ENCODE data around the gene DIP2C. TPM values are rescaled to one million over a fixed set of nuclear protein-coding genes. Genes with fewer than 3 reads are reported as not detected.
"Not testable (repeated sequence)": the region's sequence is repeated elsewhere in the genome, so short reads cannot be mapped to it uniquely, and the experiment has no call there.

The DIP2C gene
- total RNA-seq, 2 experiments from 2014 or later: 2.0 to 2.3 TPM

DNA sequence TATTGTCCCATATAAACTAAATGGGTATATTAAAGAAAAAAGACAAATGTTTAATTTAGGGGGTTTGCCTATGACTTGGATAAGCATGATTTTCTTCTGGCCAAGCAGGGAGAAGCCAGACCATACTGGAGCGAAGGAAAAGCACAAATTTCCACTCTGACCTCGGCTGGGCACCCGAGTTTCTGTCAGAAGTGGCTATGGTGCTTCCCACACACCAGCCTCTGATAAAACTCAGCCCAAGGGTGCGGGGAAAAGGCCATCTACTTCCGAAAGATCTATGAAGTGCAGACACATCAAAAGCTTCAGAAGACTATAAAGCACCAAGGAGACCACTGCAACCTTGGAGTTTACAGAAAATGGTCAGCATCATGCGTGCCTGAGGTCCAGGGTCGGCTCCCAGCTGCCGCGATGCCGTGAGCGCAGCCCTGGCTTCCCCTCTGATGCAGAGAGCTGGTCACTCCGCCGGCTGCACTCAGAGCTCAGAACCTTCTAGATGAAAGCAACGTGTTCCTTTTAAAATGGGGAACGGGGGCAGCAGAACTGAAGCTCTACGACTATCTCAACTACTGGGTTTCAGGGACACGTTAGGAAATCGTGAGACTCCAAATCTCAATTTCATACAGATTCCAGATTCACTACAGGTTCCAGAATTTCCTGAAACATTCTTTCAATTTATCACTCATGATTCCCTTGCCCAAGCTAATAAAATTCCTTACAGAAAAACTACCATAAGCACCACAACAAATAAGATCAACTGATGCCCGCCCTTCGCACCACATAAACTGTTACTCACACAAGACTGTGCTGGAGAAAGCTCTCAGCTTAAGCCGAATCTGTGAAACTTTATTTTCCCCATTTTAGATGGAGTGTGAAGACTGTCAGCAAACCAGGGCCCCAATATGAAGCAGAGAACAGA lies 84.5 kb downstream of the DIP2C start:
- CTCF ChIA-PET: no interaction called here
- DNase-seq: no peak
- Mint-ChIP-seq H3K4me3 (no peak overlapping the region), H3K36me3 (ENCODE audit: low read depth) (no peaks in the 10 kb centered on the region), H3K27ac (no peak overlapping the region), H3K27me3 (no peaks in the 10 kb centered on the region), H3K9me3 (no peaks in the 10 kb centered on the region), H3K4me1 (no peaks in the 10 kb centered on the region)
- POLR2A ChIA-PET: no interaction called here

DNA sequence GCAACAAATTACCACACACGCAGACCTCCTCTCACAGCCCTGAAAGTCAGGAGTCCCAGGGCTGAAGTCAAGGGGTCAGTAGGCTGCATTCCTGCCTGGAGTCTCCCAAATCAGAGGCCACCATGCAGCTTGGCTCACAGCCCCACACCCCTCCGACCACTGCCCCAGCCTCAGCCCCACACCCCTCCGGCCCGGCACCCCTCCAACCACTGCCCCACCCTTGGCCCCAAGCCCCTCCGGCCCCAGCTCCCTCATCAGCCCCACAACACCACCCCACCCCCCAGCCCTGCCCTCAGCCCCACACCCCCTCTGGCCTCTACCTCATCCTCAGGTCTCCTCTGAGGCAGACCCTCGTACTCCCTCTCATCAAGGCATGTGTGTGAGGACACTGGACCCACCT lies 85.7 kb downstream of the DIP2C start:
- CTCF ChIA-PET: no interaction called here
- H3K9me3 Mint-ChIP-seq: no peaks in the 10 kb centered on the region
- no peaks in the 10 kb centered on the region for H3K36me3 Mint-ChIP-seq (ENCODE audit: low read depth)
- DNase-seq: no peak
- H3K27me3 Mint-ChIP-seq: no peaks in the 10 kb centered on the region
- no peak overlapping the region for H3K4me3 Mint-ChIP-seq
- POLR2A ChIA-PET: no interaction called here
- no peak overlapping the region for H3K27ac Mint-ChIP-seq
- H3K4me1 Mint-ChIP-seq: no peaks in the 10 kb centered on the region

DNA sequence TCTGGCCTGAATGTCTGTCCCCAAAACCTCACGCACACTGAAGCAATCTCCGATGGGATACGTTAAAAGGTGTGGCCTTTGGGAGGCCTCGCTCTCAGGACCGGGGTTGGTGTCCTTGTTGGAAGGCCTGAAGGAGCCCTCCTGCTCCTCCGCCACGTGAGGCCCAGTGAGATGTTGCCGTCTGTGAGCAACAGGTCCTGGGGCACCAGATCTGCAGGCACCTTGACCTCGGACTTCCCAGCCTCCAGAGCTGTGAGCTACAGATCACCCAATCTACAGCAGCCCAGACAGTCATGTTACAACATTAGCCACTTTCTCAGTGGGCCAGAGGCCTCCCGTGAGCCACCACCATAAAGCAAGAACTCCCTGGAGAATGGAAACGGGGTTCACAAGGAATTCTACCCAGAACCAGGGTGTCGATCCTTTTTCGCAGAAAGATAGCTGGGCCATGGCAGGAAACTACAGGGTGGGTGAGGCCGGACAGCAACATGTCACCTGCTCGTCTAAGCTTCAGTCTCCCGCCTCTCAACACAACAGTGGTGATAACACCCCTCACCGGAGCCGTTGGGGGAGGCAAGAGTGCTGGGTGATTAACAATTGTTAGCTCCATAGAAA lies 87.0 kb downstream of the DIP2C start:
- CTCF ChIA-PET: interaction anchor here (0.6 kb wide), 1 partner anchor 9 kb away, joined by 3 read pairs; no protein-coding TSS in a partner anchor
- no peak for DNase-seq
- no peaks in the 10 kb centered on the region for H3K4me1 Mint-ChIP-seq
- H3K27ac Mint-ChIP-seq: no peak overlapping the region
- no peaks in the 10 kb centered on the region for H3K27me3 Mint-ChIP-seq
- H3K9me3 Mint-ChIP-seq: no peaks in the 10 kb centered on the region
- H3K36me3 Mint-ChIP-seq (ENCODE audit: low read depth): no peaks in the 10 kb centered on the region
- POLR2A ChIA-PET: interaction anchor here (0.6 kb wide), 1 partner anchor 1691 kb away, joined by 3 read pairs; no protein-coding TSS in a partner anchor
- no peak overlapping the region for H3K4me3 Mint-ChIP-seq

DNA sequence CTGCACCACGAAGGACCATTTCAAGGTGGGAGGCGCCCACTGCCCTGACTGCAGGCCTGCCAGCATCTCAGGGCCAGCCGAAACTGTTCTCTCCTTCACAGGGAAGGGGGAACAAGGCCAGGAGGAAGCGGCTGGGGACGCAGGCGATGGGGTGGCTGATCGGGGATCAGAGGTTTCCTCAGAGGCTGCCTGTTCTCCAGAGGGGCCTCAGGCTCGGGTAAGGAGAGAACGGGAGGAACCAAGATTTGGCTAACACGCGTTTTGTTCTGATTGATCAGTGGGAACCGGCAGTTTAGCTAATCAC lies 87.9 kb downstream of the DIP2C start:
- Mint-ChIP-seq H3K4me3 (no peak overlapping the region), H3K27ac (no peak overlapping the region), H3K9me3 (no peaks in the 10 kb centered on the region), H3K36me3 (ENCODE audit: low read depth) (no peaks in the 10 kb centered on the region), H3K27me3 (no peaks in the 10 kb centered on the region), H3K4me1 (no peaks in the 10 kb centered on the region)
- ChIA-PET POLR2A (no interaction called here), CTCF (no interaction called here)
- no peak for DNase-seq

DNA sequence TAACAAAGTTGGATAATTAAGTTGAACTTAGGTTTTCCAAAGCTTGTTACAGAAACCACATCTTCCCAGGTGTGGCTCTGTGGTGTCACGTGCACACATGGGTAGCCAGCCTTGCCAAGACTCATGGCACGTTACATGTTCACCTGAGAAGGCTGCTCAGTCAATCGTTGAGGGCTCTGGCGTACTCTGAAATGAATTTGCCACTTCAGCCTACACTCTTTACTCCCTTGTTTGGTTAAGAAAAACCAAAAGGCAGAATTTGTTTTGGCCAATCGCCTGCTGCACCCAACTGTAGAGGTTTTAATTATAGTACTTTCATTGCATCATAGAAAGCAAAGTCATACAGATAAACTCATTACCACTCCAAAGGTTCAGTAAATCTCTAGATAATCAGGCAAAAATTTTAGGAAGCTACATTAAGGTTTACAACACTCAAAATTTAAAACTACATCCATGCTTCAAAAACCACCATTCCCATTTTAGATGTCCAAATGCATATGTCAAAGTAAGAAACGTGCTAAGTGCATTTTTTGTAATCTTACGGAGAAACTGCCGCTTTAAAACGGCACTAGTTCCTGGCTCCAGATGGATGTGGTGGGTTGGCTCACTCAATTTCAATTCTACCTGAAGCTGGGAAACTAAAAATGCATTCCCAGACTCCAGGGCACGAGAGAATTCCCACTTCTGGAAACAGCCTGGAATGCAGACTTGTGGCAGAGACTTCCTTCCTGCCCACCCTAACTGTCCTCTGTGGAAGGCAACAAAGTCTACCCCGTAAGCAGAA lies 88.4 kb downstream of the DIP2C start:
- no peak overlapping the region for H3K27ac Mint-ChIP-seq

DNA sequence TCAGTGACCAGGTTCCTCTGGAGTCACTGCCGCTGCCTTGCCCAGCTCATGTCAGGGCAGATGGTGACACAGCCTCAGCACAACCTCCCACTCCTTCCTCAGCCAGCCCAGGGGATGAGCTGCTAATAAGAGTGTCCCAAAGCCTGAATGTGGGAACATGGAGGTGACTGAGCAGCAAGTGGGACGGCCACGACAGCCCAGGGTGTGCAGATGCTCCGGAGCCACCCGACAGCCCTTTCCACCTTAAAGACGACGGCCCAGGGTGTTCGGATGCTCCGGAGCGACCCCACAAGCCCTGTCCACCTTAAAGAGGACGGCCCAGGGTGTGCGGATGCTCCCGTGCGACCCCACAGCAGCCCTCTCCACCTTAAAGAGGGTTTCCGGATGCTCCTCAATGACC lies 89.2 kb downstream of the DIP2C start:
- CTCF ChIA-PET: no interaction called here
- no peaks in the 10 kb centered on the region for H3K4me1 Mint-ChIP-seq

More for the DNA sequence above, 88.4 kb downstream of the DIP2C start:
- POLR2A ChIA-PET: no interaction called here
- no peak for DNase-seq
- Mint-ChIP-seq H3K4me1 (no peaks in the 10 kb centered on the region), H3K9me3 (no peaks in the 10 kb centered on the region), H3K4me3 (no peak overlapping the region), H3K36me3 (ENCODE audit: low read depth) (no peaks in the 10 kb centered on the region), H3K27me3 (no peaks in the 10 kb centered on the region)
- CTCF ChIA-PET: no interaction called here

DNA sequence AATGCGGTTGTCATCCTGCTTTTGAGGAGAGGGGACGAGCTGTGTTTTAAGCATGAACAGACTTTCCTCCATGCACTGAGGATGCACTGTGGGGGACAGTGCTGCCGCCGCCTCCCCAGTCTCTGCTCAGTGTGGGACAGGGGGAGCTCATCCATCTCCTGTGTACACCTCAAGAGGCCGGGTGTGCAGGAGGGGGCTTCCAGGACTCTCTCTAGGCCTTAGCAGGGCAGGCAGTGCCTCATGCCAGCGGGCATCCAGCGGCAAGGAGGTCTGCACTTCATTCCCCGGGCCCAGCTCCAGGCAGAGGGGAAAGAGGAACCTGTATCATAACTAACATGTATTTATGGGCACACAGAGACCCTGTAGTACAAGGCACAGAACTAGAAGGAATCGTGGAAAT lies 89.7 kb downstream of the DIP2C start:
- DNase-seq: no peak
- no peaks in the 10 kb centered on the region for H3K36me3 Mint-ChIP-seq (ENCODE audit: low read depth)
- H3K27me3 Mint-ChIP-seq: no peaks in the 10 kb centered on the region
- POLR2A ChIA-PET: no interaction called here
- no peak overlapping the region for H3K4me3 Mint-ChIP-seq
- H3K27ac Mint-ChIP-seq: no peak overlapping the region
- H3K9me3 Mint-ChIP-seq: no peaks in the 10 kb centered on the region
- CTCF ChIA-PET: no interaction called here
- no peaks in the 10 kb centered on the region for H3K4me1 Mint-ChIP-seq

More for the DNA sequence above, 89.2 kb downstream of the DIP2C start:
- no peaks in the 10 kb centered on the region for H3K9me3 Mint-ChIP-seq
- POLR2A ChIA-PET: no interaction called here
- no peaks in the 10 kb centered on the region for H3K27me3 Mint-ChIP-seq
- H3K27ac Mint-ChIP-seq: no peak overlapping the region
- H3K4me3 Mint-ChIP-seq: no peak overlapping the region
- H3K36me3 Mint-ChIP-seq (ENCODE audit: low read depth): no peaks in the 10 kb centered on the region
- no peak for DNase-seq

DNA sequence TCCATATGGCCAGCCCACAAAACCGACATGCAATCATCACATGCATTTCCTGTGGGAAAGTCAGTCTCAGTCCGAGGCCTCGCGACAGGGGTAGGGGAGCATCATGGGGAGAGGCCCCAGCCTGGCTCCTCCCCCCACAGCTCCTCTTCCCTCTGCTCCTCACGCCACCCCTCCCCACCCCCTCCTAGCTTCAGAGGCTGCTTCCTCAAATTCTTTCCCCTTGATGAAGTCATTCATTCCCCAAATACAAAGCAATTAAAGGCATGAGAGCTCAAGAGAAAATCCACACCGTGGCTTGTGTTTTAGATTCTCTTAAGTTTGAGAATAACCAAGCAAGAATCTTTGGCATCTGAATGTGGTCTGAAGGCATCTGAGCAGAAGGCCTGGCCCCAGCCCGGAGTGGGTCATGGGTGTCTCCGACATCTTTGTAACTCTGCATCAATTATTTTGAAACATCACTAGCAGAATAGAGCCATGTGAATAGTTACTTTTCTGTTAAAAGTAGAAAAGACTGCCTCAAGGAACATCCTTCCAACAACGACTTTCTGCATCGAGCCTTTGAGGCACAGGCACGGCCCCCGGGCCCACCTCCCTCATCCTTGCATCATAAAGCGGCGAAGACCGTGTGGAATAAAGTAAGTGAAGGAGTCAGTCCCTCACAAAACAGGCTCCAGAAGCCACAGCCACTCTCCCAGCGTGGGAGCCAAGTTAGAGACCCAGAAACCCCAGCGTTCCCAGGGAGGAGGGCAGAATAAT lies 90.9 kb downstream of the DIP2C start:
- Mint-ChIP-seq H3K4me1 (no peaks in the 10 kb centered on the region), H3K27me3 (no peaks in the 10 kb centered on the region), H3K4me3 (no peak overlapping the region), H3K27ac (no peak overlapping the region), H3K36me3 (ENCODE audit: low read depth) (no peaks in the 10 kb centered on the region), H3K9me3 (no peaks in the 10 kb centered on the region)
- DNase-seq: no peak
- CTCF ChIA-PET: no interaction called here
- POLR2A ChIA-PET: no interaction called here

DNA sequence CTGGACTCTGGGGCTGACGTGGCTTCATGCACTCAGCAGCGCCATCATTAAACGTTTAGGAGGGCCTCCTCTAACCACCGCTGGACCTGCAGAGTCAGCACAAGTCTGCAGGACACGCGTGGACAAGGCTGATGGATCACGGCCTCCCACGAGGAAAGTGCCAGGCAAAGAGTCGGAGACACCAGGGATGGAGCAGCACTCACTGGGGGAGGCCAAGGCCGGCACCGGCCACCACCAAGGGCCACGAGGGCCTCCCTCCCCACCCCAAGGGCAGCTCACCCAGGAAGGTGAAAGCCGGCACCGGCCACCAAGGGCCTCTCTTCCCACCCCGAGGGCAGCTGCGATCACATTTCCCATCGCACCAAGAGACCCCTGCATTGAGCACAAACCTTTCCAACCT lies 91.5 kb downstream of the DIP2C start:
- Mint-ChIP-seq H3K9me3 (no peaks in the 10 kb centered on the region), H3K27me3 (no peaks in the 10 kb centered on the region), H3K4me3 (no peak overlapping the region), H3K4me1 (no peaks in the 10 kb centered on the region), H3K27ac (no peak overlapping the region), H3K36me3 (ENCODE audit: low read depth) (no peaks in the 10 kb centered on the region)
- ChIA-PET CTCF (no interaction called here), POLR2A (no interaction called here)
- no peak for DNase-seq

DNA sequence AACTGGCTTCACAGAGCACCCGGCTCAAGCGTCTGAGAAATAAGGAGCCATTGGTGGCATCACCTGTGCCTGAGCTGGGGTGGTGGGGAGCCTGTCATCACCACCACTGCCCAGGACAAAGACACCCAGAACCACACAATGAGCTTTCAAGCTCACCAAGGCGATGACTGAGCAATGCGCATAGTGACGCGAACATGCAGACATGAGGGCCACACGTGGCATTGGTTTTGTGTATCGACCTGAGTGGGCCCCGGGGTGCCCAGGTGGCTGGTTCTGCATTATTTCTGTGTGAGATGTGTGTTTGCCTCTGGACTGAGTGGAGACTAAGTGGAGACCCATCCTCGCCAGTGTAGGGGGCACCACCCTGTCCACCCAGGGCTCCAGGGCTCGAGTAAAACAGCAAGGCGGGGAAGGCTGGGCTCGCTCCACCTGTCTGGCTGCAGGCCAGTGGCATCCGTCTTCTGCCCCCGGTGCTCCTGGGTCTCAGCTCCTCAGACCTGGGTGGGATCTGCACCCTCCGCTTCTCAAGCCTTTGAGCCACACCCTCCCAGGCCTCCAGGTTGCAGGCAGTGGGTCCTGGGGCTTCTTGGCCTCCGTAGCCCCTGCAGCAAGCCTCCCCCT lies 92.6 kb downstream of the DIP2C start:
- DNase-seq: no peak
- no peaks in the 10 kb centered on the region for H3K36me3 Mint-ChIP-seq (ENCODE audit: low read depth)
- peaks cover under 1% of the 10 kb centered on the region for H3K27me3 Mint-ChIP-seq
- no peaks in the 10 kb centered on the region for H3K4me1 Mint-ChIP-seq
- ChIA-PET POLR2A (no interaction called here), CTCF (no interaction called here)
- H3K4me3 Mint-ChIP-seq: no peak overlapping the region
- H3K9me3 Mint-ChIP-seq: no peaks in the 10 kb centered on the region
- H3K27ac Mint-ChIP-seq: no peak overlapping the region

DNA sequence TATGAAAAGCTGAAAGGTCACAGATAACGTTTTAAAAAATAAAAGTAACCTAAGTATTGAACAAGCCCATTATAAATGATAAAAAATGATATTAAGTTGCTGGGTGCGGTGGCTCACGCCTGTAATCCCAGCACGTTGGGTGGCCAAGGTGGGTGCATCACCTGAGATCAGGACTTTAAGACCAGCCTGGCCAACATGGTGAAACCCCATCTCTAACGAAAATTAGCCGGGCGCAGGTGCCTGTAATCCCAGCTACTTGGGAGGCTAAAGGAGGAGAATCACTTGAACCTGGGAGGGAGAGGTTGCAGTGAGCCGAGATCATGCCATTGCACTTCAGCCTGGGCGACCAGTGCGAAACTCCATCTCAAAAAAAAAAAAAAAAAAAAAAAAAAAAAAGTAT lies 93.3 kb downstream of the DIP2C start:
- H3K4me3 Mint-ChIP-seq; H3K36me3 Mint-ChIP-seq (ENCODE audit: low read depth); H3K27me3 Mint-ChIP-seq; H3K4me1 Mint-ChIP-seq; H3K9me3 Mint-ChIP-seq; H3K27ac Mint-ChIP-seq; DNase-seq; POLR2A ChIA-PET; CTCF ChIA-PET: not testable (repeated sequence)

DNA sequence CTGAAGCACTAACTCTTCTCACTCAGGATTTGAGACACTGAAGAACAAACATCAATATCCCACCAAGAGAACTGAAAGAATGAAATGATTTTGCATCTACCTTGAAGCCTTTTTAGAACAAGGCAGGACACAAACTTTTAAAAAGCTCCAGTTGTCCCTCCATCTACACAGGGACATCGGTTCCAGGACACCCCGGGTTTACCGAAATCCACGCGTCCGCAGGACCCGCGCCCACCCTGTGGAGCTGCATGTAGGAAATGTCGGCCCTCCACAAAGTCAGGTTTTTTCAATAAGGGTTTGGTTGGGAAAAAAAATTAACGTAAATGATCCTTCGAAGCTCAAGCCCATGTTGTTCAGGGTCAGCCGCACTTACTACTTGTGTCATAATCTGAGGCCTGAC lies 94.0 kb downstream of the DIP2C start:
- DNase-seq: no peak
- ChIA-PET CTCF (no interaction called here), POLR2A (no interaction called here)
- Mint-ChIP-seq H3K27me3 (peaks cover 3% of the 10 kb centered on the region), H3K36me3 (ENCODE audit: low read depth) (no peaks in the 10 kb centered on the region), H3K9me3 (no peaks in the 10 kb centered on the region), H3K4me1 (no peaks in the 10 kb centered on the region), H3K27ac (no peak overlapping the region), H3K4me3 (no peak overlapping the region)

Measured in activated CD4-positive, alpha-beta T cell treated with anti-CD3 and anti-CD28 coated beads, Interleukin-2, amount 10 ng/mL, durations not matched to agents 7 days and 5 days (primary cell).